ENCODE measurements around the gene SERGEF.
A peak's percentile ranks its signal among the peaks of the same experiment; 100 is the strongest.
"Not testable (repeated sequence)": the region's sequence is repeated elsewhere in the genome, so short reads cannot be mapped to it uniquely, and the experiment has no call there.

Gene SERGEF

DNA sequence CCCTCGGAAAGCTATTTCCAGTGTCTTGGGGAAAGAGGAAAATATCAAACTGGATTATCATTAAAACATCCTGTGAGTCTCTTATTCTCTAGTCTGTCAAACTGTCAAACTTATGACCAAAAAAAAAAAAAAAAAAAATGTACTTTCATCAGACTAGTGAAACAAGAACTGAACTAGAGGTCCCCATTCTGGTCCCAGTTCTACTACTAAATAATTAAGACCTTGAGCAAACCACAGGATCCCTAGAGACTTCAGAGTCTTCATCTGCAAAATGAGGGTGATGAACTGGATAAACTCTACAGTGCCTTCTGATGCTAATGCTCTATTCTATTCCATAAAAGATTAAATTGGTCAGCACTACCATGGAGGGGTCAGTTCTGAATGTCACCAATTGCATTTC lies 105.8 kb downstream of the SERGEF start:
- no peak for DNase-seq (ENCODE audit: low read depth)
- H3K4me3 ChIP-seq (ENCODE audit: control insufficient read depth, low read depth, low read length) = no peak overlapping the region
- TF ChIP-seq, protein P1, sequence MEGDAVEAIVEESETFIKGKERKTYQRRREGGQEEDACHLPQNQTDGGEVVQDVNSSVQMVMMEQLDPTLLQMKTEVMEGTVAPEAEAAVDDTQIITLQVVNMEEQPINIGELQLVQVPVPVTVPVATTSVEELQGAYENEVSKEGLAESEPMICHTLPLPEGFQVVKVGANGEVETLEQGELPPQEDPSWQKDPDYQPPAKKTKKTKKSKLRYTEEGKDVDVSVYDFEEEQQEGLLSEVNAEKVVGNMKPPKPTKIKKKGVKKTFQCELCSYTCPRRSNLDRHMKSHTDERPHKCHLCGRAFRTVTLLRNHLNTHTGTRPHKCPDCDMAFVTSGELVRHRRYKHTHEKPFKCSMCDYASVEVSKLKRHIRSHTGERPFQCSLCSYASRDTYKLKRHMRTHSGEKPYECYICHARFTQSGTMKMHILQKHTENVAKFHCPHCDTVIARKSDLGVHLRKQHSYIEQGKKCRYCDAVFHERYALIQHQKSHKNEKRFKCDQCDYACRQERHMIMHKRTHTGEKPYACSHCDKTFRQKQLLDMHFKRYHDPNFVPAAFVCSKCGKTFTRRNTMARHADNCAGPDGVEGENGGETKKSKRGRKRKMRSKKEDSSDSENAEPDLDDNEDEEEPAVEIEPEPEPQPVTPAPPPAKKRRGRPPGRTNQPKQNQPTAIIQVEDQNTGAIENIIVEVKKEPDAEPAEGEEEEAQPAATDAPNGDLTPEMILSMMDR (IDR thresholded peaks at IDR 0.05; ENCODE audit: control insufficient read depth, insufficient read depth, low read depth, low read length, missing control alignments) = no peak

DNA sequence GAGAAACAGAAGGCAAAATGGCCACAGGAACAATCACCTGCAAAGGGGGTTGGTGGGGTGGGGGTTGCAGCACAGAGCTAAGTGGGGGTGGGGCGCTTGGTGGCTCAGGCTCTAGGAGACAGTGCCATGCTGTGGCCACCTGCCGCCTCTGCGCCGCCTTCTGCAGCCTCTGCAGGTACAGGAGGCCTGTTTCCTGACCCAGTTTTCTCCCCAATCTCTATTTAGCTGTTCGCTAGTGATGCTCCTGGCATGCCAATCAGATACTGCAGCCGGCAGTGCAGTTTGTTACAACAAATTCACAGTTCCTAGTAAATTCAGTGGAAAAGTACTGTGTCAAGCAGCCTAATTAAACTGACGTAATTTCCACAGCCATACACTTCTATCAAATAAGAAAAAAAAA lies 106.4 kb downstream of the SERGEF start:
- H3K4me3 ChIP-seq (ENCODE audit: control insufficient read depth, low read depth, low read length) = no peak overlapping the region
- no peak for DNase-seq (ENCODE audit: low read depth)
- TF ChIP-seq, protein P1 (IDR thresholded peaks at IDR 0.05; ENCODE audit: control insufficient read depth, insufficient read depth, low read depth, low read length, missing control alignments) = peak; percentile 24

DNA sequence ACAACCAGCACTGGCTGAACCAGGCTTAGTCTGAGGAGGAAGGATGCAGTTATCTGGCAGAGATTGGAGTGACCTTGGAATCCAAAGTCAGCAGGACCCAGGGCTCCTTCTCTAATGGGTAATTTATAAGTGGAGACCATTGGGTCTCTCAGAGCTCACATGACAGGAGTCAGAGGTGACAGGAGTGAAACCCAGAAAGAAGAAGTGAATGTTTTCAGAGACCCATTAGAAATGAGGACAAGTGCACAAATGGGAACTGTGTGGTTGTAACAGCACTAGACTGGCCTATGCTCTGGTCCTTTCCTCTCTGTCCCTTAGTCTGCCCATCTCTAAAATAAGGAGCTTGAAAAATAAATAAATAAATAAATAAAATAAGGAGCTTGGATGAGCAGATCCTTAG lies 107.4 kb downstream of the SERGEF start:
- H3K4me3 ChIP-seq (ENCODE audit: control insufficient read depth, low read depth, low read length) = no peak overlapping the region
- TF ChIP-seq, protein P1 (IDR thresholded peaks at IDR 0.05; ENCODE audit: control insufficient read depth, insufficient read depth, low read depth, low read length, missing control alignments) = no peak
- DNase-seq (ENCODE audit: low read depth) = no peak

DNA sequence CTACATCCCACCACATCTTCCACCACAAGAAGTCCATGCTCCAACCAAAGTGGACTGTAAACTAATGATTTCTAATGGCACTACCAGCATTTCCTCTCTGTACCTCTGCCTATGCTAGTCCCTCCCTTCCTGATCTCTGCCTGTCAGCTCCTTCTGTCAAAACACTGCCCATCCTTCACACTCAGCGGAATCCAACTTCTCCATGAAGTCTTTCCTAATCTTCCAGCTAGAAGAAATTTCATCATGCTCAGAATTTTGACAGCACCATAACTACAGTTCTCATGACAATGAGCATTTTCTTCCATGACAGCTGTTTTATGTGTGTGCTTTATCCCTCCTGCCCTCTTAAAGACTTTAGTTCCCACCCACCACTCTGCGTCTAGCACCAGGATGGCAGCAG lies 111.4 kb downstream of the SERGEF start:
- H3K4me3 ChIP-seq (ENCODE audit: control insufficient read depth, low read depth, low read length) = no peak overlapping the region
- TF ChIP-seq, protein P1 (IDR thresholded peaks at IDR 0.05; ENCODE audit: control insufficient read depth, insufficient read depth, low read depth, low read length, missing control alignments) = no peak
- DNase-seq (ENCODE audit: low read depth) = no peak

DNA sequence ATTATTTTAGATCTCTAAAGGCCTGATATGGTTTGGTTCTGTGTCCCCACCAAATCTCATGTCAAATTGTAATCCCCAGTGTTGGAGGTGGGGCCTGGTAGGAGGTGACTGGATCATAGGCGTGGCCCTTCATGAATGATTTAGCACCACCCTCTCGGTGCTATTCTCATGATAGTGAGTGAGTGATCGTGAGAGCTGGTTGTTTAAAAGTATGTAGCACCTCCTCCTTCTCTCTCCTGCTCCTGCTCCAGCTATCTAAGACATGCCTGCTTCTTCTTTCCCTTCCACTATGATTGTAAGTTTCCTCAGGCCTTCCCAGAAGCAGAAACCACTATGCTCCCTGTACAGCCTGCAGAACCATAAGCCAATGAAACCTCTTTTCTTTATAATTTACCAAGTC lies 114.1 kb downstream of the SERGEF start:
- TF ChIP-seq, protein P1 (IDR thresholded peaks at IDR 0.05; ENCODE audit: control insufficient read depth, insufficient read depth, low read depth, low read length, missing control alignments) = no peak
- DNase-seq (ENCODE audit: low read depth) = no peak
- H3K4me3 ChIP-seq (ENCODE audit: control insufficient read depth, low read depth, low read length) = no peak overlapping the region

DNA sequence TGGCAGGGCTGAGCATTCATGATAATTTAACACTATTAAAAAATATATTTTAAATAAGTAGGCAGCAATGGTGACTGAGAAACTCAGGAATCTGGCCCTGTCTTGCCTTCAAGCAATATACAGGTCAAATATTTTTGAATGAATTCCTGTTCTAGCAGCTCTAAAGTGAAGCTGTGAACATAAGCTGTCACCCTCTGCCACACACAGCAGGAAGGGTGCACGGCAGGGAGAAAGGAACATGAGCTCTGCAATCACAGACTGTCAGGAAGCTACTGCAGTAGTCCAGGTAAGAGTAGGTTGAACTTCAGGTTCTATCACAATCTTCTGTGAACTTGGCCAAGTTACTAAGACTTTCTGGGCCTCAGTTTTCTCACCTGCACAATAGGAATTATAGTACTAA lies 114.8 kb downstream of the SERGEF start:
- no peak overlapping the region for H3K4me3 ChIP-seq (ENCODE audit: control insufficient read depth, low read depth, low read length)
- TF ChIP-seq, protein P1 (IDR thresholded peaks at IDR 0.05; ENCODE audit: control insufficient read depth, insufficient read depth, low read depth, low read length, missing control alignments) = no peak
- DNase-seq (ENCODE audit: low read depth) = no peak

DNA sequence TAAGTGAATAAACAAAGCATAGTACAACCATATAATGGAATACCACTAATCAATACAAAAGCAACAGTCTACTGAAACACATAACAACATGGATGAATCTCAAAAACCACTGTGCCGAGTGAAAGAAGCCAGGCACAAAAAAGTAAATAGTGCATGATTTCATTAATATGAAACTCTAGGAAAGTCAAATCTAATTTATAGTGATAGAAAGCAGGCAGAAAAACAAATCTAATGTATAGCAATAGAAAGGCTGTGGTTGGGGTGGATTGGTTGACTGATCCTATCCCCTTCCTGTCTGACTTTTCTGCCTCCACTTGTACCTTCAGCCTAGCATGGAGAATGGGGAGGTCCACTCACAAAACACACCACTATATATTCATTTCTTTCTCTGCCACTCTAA lies 115.4 kb downstream of the SERGEF start:
- no peak overlapping the region for H3K4me3 ChIP-seq (ENCODE audit: control insufficient read depth, low read depth, low read length)
- DNase-seq (ENCODE audit: low read depth) = no peak
- TF ChIP-seq, protein P1 (IDR thresholded peaks at IDR 0.05; ENCODE audit: control insufficient read depth, insufficient read depth, low read depth, low read length, missing control alignments) = no peak

DNA sequence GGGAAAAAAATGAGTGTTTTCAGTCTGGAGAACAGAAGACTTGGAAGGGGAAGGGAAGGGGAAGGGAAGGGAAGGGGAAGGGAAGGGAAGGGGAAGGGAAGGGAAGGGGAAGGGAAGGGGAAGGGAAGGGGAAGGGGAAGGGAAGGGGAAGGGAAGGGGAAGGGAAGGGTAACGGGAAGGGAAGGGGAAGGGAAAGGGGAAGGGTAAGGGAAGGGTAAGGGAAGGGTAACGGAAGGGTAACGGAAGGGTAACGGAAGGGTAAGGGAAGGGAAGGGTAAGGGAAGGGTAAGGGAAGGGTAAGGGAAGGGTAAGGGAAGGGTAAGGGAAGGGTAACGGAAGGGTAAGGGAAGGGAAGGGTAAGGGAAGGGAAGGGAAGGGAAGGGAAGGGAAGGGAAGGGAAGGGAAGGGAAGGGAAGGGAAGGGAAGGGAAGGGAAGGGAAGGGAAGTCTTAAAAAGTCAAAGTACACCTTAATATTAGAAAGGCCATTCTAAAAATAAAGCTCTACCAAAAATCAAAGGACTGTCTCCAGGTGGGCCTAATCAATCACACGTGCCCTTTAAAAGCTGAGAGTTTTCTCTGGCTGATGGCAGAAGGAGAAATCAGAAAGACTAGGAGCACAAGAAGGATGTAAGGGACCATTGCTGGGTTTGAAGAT lies 116.2 kb downstream of the SERGEF start:
- DNase-seq (ENCODE audit: low read depth); H3K4me3 ChIP-seq (ENCODE audit: control insufficient read depth, low read depth, low read length): not testable (repeated sequence)
